GM12878 (cell line): Measurements from ENCODE around the gene LONP1.

Source experiments
- CTCF ChIP-seq, 3 experiments: IDR thresholded peaks in 2 of 3; conservative IDR thresholded peaks in 1 of 3; 2 replicates each; pipeline ENCODE4 v1.5.1; 2011; ENCODE audit warnings: low read depth in 3 of 3, low read length in 3 of 3, mild to moderate bottlenecking in 3 of 3, control low read depth in 2 of 3, moderate library complexity in 2 of 3, inconsistent platforms in 1 of 3, mixed read lengths in 1 of 3; ENCODE audit not compliant: control insufficient read depth in 2 of 3, insufficient read depth in 1 of 3; ENCODE audit errors: extremely low read depth in 1 of 3
- FOS ChIP-seq: IDR thresholded peaks from 3 replicates; pipeline ENCODE4 v1.6.1; 2011; ENCODE audit warnings: borderline replicate concordance; ENCODE audit not compliant: insufficient read length; ENCODE audit errors: extremely low read depth
- HDAC2 ChIP-seq: fragments of 200-600 bp; sonication (generic); IDR thresholded peaks from 2 replicates; pipeline ENCODE4 v1.6.1; 2017
- POLR2A ChIP-seq: IDR thresholded peaks from 2 replicates; pipeline ENCODE4 v1.6.1; 2011; ENCODE audit warnings: low read depth, mild to moderate bottlenecking, low read length
- TF ChIP-seq, protein P1 (sequence below): fragments of 450-650 bp; formaldehyde crosslinking; IDR thresholded peaks from 2 replicates; pipeline ENCODE4 v1.4.0; 2022; ENCODE audit warnings: mild to moderate bottlenecking, moderate library complexity
- TF ChIP-seq, protein P2 (sequence below): fragments of 450-650 bp; formaldehyde crosslinking; IDR thresholded peaks from 2 replicates; pipeline ENCODE4 v1.5.0; 2022; ENCODE audit warnings: mild to moderate bottlenecking, missing genetic modification characterization
- TF ChIP-seq, protein P3 (sequence below): fragments of 450-650 bp; IDR thresholded peaks from 2 replicates; pipeline ENCODE4 v1.6.1; 2017; ENCODE audit warnings: mild to moderate bottlenecking

DNA sequence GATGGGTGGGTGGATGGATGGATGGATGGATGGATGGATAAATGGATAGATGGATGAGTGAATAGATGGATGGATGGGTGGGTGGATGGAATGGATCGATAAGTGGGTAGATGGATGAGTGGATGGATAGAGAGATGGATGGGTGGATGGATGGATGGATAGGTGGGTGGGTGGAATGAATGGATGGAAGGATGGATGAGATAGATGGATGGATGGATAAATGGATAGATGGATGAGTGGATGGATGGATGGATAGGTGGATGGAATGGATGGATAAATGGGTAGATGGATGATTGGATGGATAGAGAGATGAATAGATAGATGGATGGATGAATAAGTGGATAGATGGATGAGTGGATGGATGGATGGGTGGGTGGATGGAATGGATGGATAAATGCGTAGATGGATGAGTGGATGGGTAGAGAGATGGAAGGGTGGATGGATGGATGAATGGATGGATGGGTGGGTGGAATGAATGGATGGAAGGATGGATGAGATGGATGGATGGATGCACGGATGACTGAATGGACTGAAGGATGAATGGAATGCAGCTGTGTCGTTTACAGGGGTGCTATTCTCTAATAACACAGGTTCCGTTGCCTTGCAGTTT, 42.8 kb upstream of the LONP1 start:
- TF ChIP-seq CTCF (IDR thresholded peaks at IDR 0.05 in 2 of 3, conservative IDR thresholded peaks at IDR 0.05 in 1 of 3; ENCODE audit: control insufficient read depth in 2 of 3, extremely low read depth in 1 of 3, insufficient read depth in 1 of 3, low read depth in 3 of 3, low read length in 3 of 3) (no peak), FOS (no peak), POLR2A (no peak), HDAC2 (no peak)
- TF ChIP-seq, protein P1, sequence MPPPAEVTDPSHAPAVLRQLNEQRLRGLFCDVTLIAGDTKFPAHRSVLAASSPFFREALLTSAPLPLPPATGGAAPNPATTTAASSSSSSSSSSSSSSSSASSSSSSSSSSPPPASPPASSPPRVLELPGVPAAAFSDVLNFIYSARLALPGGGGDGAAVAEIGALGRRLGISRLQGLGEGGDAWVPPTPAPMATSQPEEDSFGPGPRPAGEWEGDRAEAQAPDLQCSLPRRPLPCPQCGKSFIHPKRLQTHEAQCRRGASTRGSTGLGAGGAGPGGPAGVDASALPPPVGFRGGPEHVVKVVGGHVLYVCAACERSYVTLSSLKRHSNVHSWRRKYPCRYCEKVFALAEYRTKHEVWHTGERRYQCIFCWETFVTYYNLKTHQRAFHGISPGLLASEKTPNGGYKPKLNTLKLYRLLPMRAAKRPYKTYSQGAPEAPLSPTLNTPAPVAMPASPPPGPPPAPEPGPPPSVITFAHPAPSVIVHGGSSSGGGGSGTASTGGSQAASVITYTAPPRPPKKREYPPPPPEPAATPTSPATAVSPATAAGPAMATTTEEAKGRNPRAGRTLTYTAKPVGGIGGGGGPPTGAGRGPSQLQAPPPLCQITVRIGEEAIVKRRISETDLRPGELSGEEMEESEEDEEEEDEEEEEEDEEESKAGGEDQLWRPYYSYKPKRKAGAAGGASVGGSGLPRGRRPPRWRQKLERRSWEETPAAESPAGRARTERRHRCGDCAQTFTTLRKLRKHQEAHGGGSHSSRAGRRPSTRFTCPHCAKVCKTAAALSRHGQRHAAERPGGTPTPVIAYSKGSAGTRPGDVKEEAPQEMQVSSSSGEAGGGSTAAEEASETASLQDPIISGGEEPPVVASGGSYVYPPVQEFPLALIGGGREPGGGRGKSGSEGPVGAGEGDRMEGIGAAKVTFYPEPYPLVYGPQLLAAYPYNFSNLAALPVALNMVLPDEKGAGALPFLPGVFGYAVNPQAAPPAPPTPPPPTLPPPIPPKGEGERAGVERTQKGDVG (CRISPR knock-in tag), result no peak
- TF ChIP-seq, protein P2, sequence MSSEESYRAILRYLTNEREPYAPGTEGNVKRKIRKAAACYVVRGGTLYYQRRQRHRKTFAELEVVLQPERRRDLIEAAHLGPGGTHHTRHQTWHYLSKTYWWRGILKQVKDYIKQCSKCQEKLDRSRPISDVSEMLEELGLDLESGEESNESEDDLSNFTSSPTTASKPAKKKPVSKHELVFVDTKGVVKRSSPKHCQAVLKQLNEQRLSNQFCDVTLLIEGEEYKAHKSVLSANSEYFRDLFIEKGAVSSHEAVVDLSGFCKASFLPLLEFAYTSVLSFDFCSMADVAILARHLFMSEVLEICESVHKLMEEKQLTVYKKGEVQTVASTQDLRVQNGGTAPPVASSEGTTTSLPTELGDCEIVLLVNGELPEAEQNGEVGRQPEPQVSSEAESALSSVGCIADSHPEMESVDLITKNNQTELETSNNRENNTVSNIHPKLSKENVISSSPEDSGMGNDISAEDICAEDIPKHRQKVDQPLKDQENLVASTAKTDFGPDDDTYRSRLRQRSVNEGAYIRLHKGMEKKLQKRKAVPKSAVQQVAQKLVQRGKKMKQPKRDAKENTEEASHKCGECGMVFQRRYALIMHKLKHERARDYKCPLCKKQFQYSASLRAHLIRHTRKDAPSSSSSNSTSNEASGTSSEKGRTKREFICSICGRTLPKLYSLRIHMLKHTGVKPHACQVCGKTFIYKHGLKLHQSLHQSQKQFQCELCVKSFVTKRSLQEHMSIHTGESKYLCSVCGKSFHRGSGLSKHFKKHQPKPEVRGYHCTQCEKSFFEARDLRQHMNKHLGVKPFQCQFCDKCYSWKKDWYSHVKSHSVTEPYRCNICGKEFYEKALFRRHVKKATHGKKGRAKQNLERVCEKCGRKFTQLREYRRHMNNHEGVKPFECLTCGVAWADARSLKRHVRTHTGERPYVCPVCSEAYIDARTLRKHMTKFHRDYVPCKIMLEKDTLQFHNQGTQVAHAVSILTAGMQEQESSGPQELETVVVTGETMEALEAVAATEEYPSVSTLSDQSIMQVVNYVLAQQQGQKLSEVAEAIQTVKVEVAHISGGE (CRISPR knock-in tag), result no peak
- TF ChIP-seq, protein P3, sequence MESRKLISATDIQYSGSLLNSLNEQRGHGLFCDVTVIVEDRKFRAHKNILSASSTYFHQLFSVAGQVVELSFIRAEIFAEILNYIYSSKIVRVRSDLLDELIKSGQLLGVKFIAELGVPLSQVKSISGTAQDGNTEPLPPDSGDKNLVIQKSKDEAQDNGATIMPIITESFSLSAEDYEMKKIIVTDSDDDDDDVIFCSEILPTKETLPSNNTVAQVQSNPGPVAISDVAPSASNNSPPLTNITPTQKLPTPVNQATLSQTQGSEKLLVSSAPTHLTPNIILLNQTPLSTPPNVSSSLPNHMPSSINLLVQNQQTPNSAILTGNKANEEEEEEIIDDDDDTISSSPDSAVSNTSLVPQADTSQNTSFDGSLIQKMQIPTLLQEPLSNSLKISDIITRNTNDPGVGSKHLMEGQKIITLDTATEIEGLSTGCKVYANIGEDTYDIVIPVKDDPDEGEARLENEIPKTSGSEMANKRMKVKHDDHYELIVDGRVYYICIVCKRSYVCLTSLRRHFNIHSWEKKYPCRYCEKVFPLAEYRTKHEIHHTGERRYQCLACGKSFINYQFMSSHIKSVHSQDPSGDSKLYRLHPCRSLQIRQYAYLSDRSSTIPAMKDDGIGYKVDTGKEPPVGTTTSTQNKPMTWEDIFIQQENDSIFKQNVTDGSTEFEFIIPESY, result no peak
